ENCODE data around the gene FOXP2.

Gene FOXP2

GRCh38 chr7:114388021-114388420 is 26.6 kb upstream of the FOXP2 start (continued):
- no peak for TF ChIP-seq ZBTB49 (tag by site-specific recombination; IDR thresholded peaks at IDR 0.05; ENCODE audit: low read depth)

- H3K27ac ChIP-seq (ENCODE audit: extremely low read depth, low read depth, low read length): no peak overlapping the region
- TF ChIP-seq ZBTB49 (tag by site-specific recombination; IDR thresholded peaks at IDR 0.05; ENCODE audit: low read depth) (no peak), PRDM2 (tag by site-specific recombination; IDR thresholded peaks at IDR 0.05; ENCODE audit: borderline replicate concordance) (no peak), ZNF560 (tag by site-specific recombination; IDR thresholded peaks at IDR 0.05; ENCODE audit: borderline replicate concordance) (no peak), SP2 (tag by site-specific recombination; IDR thresholded peaks at IDR 0.05) (no peak), ZNF350 (tag by site-specific recombination; IDR thresholded peaks at IDR 0.05) (no peak), REST (tag by site-specific recombination; IDR thresholded peaks at IDR 0.05) (no peak), ZNF426 (tag by site-specific recombination; IDR thresholded peaks at IDR 0.05) (no peak), SETDB1 (IDR thresholded peaks at IDR 0.05; ENCODE audit: insufficient read length, low read length) (no peak)
- H3K4me1 ChIP-seq (ENCODE audit: control insufficient read depth, insufficient read depth, low read length): no peaks in the 10 kb centered on the region
- no peaks in the 10 kb centered on the region for H3K9me3 ChIP-seq (ENCODE audit: control insufficient read depth, insufficient read depth, low read depth, low read length)
- H3K4me3 ChIP-seq (ENCODE audit: low read depth, low read length): no peak overlapping the region
- no peaks in the 10 kb centered on the region for H3K36me3 ChIP-seq (ENCODE audit: control insufficient read depth in 2 of 2, insufficient read depth in 1 of 2, low read length in 2 of 2)
- ChIA-PET POLR2A (no interaction called here), CTCF (interaction anchor here (1.5 kb wide), 1 partner anchor 19 kb away, joined by 4 read pairs; no protein-coding TSS in a partner anchor)
Measured at GRCh38 chr7:114392686-114393085, 21.9 kb upstream of the FOXP2 start.

All from HEK293 (cell line).